HL-60 (cell line): ENCODE results near the gene RNASEH2A.
A peak's percentile ranks its signal among the peaks of the same experiment; 100 is the strongest.

ENCODE experiments used
- DNase-seq, 2 experiments: peaks; one replicate each; pipeline ENCODE4 v3.0.0-alpha.2; 2010 to 2020; ENCODE audit warnings: low read depth in 1 of 2, low spot score in 1 of 2
- H3K27ac ChIP-seq: fragments of 250-450 bp; sonication (Bioruptor Pico); replicated peaks from 2 replicates; pipeline ENCODE4 v1.5.1; 2020; ENCODE audit warnings: mild to moderate bottlenecking, moderate library complexity
- H3K27me3 ChIP-seq: fragments of 250-450 bp; sonication (Bioruptor Pico); 2 replicates; pipeline ENCODE4 v1.5.1; 2021; ENCODE audit warnings: mild to moderate bottlenecking, moderate library complexity; ENCODE audit not compliant: insufficient read depth, poor library complexity, severe bottlenecking
- H3K4me3 ChIP-seq: replicated peaks from 2 replicates; pipeline ENCODE4 v1.5.1; 2011; ENCODE audit warnings: mild to moderate bottlenecking, control low read depth, low read length; ENCODE audit not compliant: insufficient read depth
- GABPA ChIP-seq: IDR thresholded peaks from 2 replicates; pipeline ENCODE4 v1.6.1; 2012; ENCODE audit warnings: low read depth
- POLR2AphosphoS5 ChIP-seq: IDR thresholded peaks from 2 replicates; pipeline ENCODE4 v1.6.1; 2012; ENCODE audit warnings: low read depth
- SPI1 ChIP-seq: IDR thresholded peaks from 2 replicates; pipeline ENCODE4 v1.6.1; 2012; ENCODE audit warnings: low read depth, mild to moderate bottlenecking, borderline replicate concordance
- TF ChIP-seq, protein P1 (sequence below): IDR thresholded peaks from 2 replicates; pipeline ENCODE4 v1.6.1; 2012; ENCODE audit warnings: low read depth; ENCODE audit not compliant: insufficient replicate concordance
- TF ChIP-seq, protein P2 (sequence below): IDR thresholded peaks from one replicate; pipeline ENCODE4 v1.5.1; 2011; ENCODE audit warnings: low read length, control low read depth, inconsistent platforms; ENCODE audit not compliant: insufficient read depth

Gene RNASEH2A

DNA sequence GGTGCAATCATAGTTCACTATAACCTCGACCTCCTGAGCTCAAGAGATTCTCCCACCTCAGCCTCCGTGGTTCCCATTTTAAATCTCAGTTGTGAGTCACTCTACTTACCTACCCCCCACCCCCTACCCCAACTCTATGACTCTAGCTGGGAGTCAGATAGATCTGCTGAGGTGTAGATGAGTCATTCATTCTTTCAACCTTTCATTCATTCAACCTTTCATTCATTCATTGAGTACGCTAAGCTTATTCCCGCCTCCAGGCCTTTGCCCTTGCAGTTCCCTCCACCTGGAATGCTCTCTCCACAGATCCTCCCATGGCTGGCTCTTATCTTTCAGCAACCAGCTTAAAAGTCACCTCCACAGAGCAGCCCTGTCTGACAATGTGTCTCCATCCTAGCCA lies 30.8 kb downstream of the RNASEH2A start:
- no peak overlapping the region for H3K27ac ChIP-seq
- no peak overlapping the region for H3K4me3 ChIP-seq
- no peak for DNase-seq
- no peak for TF ChIP-seq POLR2AphosphoS5
- TF ChIP-seq, protein P1, sequence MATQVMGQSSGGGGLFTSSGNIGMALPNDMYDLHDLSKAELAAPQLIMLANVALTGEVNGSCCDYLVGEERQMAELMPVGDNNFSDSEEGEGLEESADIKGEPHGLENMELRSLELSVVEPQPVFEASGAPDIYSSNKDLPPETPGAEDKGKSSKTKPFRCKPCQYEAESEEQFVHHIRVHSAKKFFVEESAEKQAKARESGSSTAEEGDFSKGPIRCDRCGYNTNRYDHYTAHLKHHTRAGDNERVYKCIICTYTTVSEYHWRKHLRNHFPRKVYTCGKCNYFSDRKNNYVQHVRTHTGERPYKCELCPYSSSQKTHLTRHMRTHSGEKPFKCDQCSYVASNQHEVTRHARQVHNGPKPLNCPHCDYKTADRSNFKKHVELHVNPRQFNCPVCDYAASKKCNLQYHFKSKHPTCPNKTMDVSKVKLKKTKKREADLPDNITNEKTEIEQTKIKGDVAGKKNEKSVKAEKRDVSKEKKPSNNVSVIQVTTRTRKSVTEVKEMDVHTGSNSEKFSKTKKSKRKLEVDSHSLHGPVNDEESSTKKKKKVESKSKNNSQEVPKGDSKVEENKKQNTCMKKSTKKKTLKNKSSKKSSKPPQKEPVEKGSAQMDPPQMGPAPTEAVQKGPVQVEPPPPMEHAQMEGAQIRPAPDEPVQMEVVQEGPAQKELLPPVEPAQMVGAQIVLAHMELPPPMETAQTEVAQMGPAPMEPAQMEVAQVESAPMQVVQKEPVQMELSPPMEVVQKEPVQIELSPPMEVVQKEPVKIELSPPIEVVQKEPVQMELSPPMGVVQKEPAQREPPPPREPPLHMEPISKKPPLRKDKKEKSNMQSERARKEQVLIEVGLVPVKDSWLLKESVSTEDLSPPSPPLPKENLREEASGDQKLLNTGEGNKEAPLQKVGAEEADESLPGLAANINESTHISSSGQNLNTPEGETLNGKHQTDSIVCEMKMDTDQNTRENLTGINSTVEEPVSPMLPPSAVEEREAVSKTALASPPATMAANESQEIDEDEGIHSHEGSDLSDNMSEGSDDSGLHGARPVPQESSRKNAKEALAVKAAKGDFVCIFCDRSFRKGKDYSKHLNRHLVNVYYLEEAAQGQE, result no peak
- TF ChIP-seq, protein P2, sequence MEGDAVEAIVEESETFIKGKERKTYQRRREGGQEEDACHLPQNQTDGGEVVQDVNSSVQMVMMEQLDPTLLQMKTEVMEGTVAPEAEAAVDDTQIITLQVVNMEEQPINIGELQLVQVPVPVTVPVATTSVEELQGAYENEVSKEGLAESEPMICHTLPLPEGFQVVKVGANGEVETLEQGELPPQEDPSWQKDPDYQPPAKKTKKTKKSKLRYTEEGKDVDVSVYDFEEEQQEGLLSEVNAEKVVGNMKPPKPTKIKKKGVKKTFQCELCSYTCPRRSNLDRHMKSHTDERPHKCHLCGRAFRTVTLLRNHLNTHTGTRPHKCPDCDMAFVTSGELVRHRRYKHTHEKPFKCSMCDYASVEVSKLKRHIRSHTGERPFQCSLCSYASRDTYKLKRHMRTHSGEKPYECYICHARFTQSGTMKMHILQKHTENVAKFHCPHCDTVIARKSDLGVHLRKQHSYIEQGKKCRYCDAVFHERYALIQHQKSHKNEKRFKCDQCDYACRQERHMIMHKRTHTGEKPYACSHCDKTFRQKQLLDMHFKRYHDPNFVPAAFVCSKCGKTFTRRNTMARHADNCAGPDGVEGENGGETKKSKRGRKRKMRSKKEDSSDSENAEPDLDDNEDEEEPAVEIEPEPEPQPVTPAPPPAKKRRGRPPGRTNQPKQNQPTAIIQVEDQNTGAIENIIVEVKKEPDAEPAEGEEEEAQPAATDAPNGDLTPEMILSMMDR, result no peak
- H3K27me3 ChIP-seq, result peaks cover 86% of the 10 kb centered on the region

DNA sequence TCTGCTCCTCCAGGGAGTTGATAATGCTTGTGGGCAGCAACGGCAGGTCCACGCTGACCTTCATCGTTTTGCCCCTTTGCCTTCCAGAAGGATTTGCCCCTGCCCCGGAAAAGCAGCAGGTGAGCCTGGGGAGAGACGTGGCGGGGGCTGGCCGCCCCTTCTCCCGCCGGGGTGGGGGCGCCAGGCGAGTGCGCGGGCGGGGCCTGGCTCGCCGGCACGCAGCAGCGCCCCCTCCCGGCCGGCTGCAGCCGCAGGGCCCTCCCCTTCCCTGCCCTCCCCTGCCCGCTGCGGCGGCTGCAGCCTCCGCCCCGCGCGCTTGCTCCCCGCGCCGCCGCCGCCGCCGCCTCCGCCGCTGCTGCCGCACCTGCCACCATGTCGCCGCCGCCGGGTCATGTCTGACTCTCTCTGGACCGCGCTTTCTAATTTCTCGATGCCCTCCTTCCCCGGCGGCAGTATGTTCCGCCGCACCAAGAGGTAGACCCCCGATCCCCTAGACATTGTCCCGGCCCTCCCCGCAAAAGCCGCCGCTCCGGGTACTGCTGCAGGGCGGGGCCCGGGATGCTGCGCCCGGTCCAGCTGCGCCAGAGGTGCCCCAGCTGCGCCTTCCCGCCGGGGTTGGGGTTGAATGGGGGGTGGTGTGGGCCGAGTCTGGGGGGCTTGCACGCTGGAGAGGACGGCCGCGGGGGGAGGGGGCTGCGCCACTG lies 31.9 kb downstream of the RNASEH2A start, which contains the start of gene MAST1:
TSS of gene MAST1 (plus strand) at position 334 of the 704 bp plus-strand sequence. CDS start at position 392, 58 bp downstream.
- DNase-seq, result peak; percentile 25 to 31
- peak within 1 kb of the TSS; percentile 39 for H3K4me3 ChIP-seq

DNA sequence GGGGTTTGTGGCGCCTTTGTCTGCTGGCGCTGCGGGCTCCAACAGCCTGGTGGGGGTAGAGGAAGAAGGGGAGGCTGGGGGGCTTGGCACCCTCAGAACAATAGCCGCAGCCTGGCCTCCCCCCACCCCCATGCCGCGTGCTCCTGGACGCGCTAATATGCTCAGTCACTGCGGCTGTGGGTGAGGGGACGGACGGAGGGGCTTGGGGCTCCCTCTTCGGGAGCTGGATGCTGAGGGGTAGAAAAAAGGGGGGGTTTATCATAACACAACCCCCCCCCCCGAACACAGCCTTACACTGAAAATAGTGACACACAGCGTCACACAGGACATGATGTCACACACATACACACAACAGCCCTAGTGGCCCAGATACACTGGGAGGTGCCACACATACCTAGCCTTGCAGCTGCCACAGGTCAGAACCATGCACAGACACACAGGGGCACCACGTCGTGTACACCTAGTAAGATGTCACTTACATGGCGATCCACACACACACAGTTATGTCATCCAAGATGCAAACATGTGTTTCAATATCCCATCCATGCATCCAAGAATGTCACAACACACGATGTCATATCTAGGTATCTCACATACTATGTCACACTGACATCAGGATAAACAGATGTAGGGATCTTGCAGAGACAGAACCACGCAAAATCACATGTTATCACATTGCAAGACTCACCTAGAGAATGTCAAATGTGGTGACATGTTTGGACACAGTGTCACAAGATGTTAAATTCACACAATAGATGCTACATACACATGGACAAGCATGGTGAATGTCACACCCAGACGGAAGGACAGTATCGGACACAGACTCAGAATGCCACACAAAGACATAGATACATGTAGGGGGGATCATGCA lies 32.7 kb downstream of the RNASEH2A start:
- DNase-seq, result no peak
- TF ChIP-seq SPI1 (no peak), POLR2AphosphoS5 (no peak), GABPA (no peak)
- TF ChIP-seq, protein P1, result no peak
- TF ChIP-seq, protein P2, result no peak
- no peak overlapping the region for H3K27ac ChIP-seq
- H3K4me3 ChIP-seq, result peak overlapping the region; percentile 39
- peaks cover 76% of the 10 kb centered on the region for H3K27me3 ChIP-seq

More for the DNA sequence above, 31.9 kb downstream of the RNASEH2A start, which contains the start of gene MAST1:
- Histone ChIP-seq H3K27ac (no peak within 1 kb of the TSS), H3K27me3 (peaks cover 80% of the 10 kb centered on the region)
- TF ChIP-seq POLR2AphosphoS5, result no peak
- TF ChIP-seq, protein P2, result peak; percentile 3
